Stimulated activated CD4-positive, alpha-beta T cell treated with anti-CD3 and anti-CD28 coated beads, Interleukin-4, amount 100 ng/mL, for 1 hour (primary cell): Measurements from ENCODE around the gene ARRDC5.
A peak's percentile ranks its signal among the peaks of the same experiment; 100 is the strongest.
"Not testable (repeated sequence)": the region's sequence is repeated elsewhere in the genome, so short reads cannot be mapped to it uniquely, and the experiment has no call there.

Source experiments
- DNase-seq: peaks from one replicate; pipeline ENCODE4 v3.0.0-alpha.2; 2020

ARRDC5 gene

GRCh38 chr19:4867534-4868285 lies 35.0 kb downstream of the ARRDC5 start, which contains the start of gene PLIN3:
Gene PLIN3, minus strand, starts transcription at chr19:4867667. Its CDS starts 6,273 bp downstream, at chr19:4861394.
- peak; percentile 94 for DNase-seq

- DNase-seq, result peak; percentile 56
Measured at GRCh38 chr19:4866595-4867424, 35.9 kb downstream of the ARRDC5 start.

- DNase-seq, result no peak
Measured at GRCh38 chr19:4861147-4861546, 41.5 kb downstream of the ARRDC5 start.

- DNase-seq, result no peak
Measured at GRCh38 chr19:4859697-4860096, 43.0 kb downstream of the ARRDC5 start.

GRCh38 chr19:4856468-4856867 lies 46.2 kb downstream of the ARRDC5 start:
- not testable (repeated sequence) for DNase-seq

- DNase-seq, result not testable (repeated sequence)
Measured at GRCh38 chr19:4853506-4853905, 49.2 kb downstream of the ARRDC5 start.

GRCh38 chr19:4852484-4852883 lies 50.2 kb downstream of the ARRDC5 start:
- no peak for DNase-seq

- peak; percentile 79 for DNase-seq
Measured at GRCh38 chr19:4851551-4852290, 51.0 kb downstream of the ARRDC5 start.

GRCh38 chr19:4849019-4849418 lies 53.7 kb downstream of the ARRDC5 start:
- no peak for DNase-seq

- no peak for DNase-seq
Measured at GRCh38 chr19:4847190-4847973, 55.3 kb downstream of the ARRDC5 start.

- not testable (repeated sequence) for DNase-seq
Measured at GRCh38 chr19:4845975-4846374, 56.7 kb downstream of the ARRDC5 start.

GRCh38 chr19:4844348-4845179 lies 58.1 kb downstream of the ARRDC5 start:
- DNase-seq, result no peak

- DNase-seq, result no peak
Measured at GRCh38 chr19:4843647-4843965, 59.1 kb downstream of the ARRDC5 start.
